Effector memory CD8-positive, alpha-beta T cell (primary cell): ENCODE data around the gene RFXANK.
A peak's percentile ranks its signal among the peaks of the same experiment; 100 is the strongest.

Experiments used
- ATAC-seq: fragments of 150-1000 bp; cut with Tn5 transposase; replicated peaks from 2 replicates; pipeline ENCODE4 v1.10.0; 2021; ENCODE audit warnings: mild to moderate bottlenecking, moderate library complexity
- DNase-seq, 3 experiments: peaks; one replicate each; pipeline ENCODE4 v3.0.0; 2021
- H3K27ac Mint-ChIP-seq, 2 donors: one replicate each; pipeline ENCODE4 v1.8.0; 2022; ENCODE audit warnings: mild to moderate bottlenecking in 2 of 2, mixed read lengths in 2 of 2, moderate library complexity in 2 of 2
- H3K27me3 Mint-ChIP-seq, 2 donors: one replicate each; pipeline ENCODE4 v1.8.0; 2022; ENCODE audit warnings: mixed read lengths in 2 of 2
- H3K36me3 Mint-ChIP-seq: one replicate; pipeline ENCODE4 v1.8.0; 2022; ENCODE audit warnings: mild to moderate bottlenecking, moderate library complexity, mixed read lengths; ENCODE audit not compliant: insufficient read depth
- H3K4me1 Mint-ChIP-seq, 2 donors: one replicate each; pipeline ENCODE4 v1.8.0; 2022; ENCODE audit warnings: low read depth in 2 of 2, mixed read lengths in 2 of 2
- H3K4me3 Mint-ChIP-seq, 2 donors: one replicate each; pipeline ENCODE4 v1.8.0; 2022; ENCODE audit warnings: mild to moderate bottlenecking in 2 of 2, mixed read lengths in 2 of 2, moderate library complexity in 2 of 2
- H3K9me3 Mint-ChIP-seq, 2 donors: one replicate each; pipeline ENCODE4 v1.8.0; 2022; ENCODE audit warnings: mixed read lengths in 2 of 2

The RFXANK gene

GRCh38 chr19:19204181-19204580 lies 12.1 kb downstream of the RFXANK start:
- peak overlapping the region; percentile 91 to 93 for H3K4me3 Mint-ChIP-seq
- peaks cover 0 to 13% of the 10 kb centered on the region in 2 donors for H3K27me3 Mint-ChIP-seq
- peaks cover 26 to 39% of the 10 kb centered on the region in 2 donors for H3K4me1 Mint-ChIP-seq
- no peak for DNase-seq
- peak overlapping the region in 1 of 2 donors; percentile 92 for H3K27ac Mint-ChIP-seq
- H3K36me3 Mint-ChIP-seq: peaks cover 12% of the 10 kb centered on the region
- no peak for ATAC-seq
- H3K9me3 Mint-ChIP-seq: peaks cover 8 to 10% of the 10 kb centered on the region in 2 donors

GRCh38 chr19:19205416-19206410 lies 13.7 kb downstream of the RFXANK start:
- no peak overlapping the region for H3K27ac Mint-ChIP-seq
- no peak for ATAC-seq

GRCh38 chr19:19206938-19207337 lies 14.9 kb downstream of the RFXANK start:
- Mint-ChIP-seq H3K4me1 (peaks cover 26 to 37% of the 10 kb centered on the region in 2 donors), H3K36me3 (peaks cover 8% of the 10 kb centered on the region), H3K27ac (no peak overlapping the region), H3K4me3 (peak overlapping the region; percentile 34 to 39), H3K27me3 (peaks cover 13 to 35% of the 10 kb centered on the region in 2 donors), H3K9me3 (peaks cover 8 to 10% of the 10 kb centered on the region in 2 donors)
- no peak for DNase-seq
- no peak for ATAC-seq

More at GRCh38 chr19:19205416-19206410, 13.7 kb downstream of the RFXANK start:
- H3K36me3 Mint-ChIP-seq: peaks cover 8% of the 10 kb centered on the region
- no peak overlapping the region for H3K4me3 Mint-ChIP-seq
- peaks cover 26 to 36% of the 10 kb centered on the region in 2 donors for H3K4me1 Mint-ChIP-seq
- H3K9me3 Mint-ChIP-seq: peaks cover 8 to 10% of the 10 kb centered on the region in 2 donors
- DNase-seq: no peak
- peaks cover 6 to 25% of the 10 kb centered on the region in 2 donors for H3K27me3 Mint-ChIP-seq

- H3K4me3 Mint-ChIP-seq: peak overlapping the region; percentile 34 to 39
- DNase-seq: no peak
- H3K27ac Mint-ChIP-seq: peak overlapping the region in 1 of 2 donors; percentile 9
- ATAC-seq: no peak
- peaks cover 8 to 10% of the 10 kb centered on the region in 2 donors for H3K9me3 Mint-ChIP-seq
- H3K36me3 Mint-ChIP-seq: peaks cover 8% of the 10 kb centered on the region
- peaks cover 22 to 45% of the 10 kb centered on the region in 2 donors for H3K27me3 Mint-ChIP-seq
- H3K4me1 Mint-ChIP-seq: peaks cover 18 to 28% of the 10 kb centered on the region in 2 donors
Measured at GRCh38 chr19:19207637-19208572, 15.8 kb downstream of the RFXANK start.

- Mint-ChIP-seq H3K9me3 (peaks cover 8 to 10% of the 10 kb centered on the region in 2 donors), H3K27me3 (peaks cover 37 to 60% of the 10 kb centered on the region in 2 donors), H3K36me3 (no peaks in the 10 kb centered on the region), H3K27ac (no peak overlapping the region), H3K4me1 (peaks cover 14 to 19% of the 10 kb centered on the region in 2 donors), H3K4me3 (no peak overlapping the region)
- DNase-seq: no peak
- no peak for ATAC-seq
Measured at GRCh38 chr19:19209372-19209771, 17.3 kb downstream of the RFXANK start.

GRCh38 chr19:19211499-19212420 lies 19.7 kb downstream of the RFXANK start, which contains the start of gene NCAN:
TSS of gene NCAN (plus strand) at chr19:19211958. CDS start at chr19:19216954, 4,996 bp downstream.
- DNase-seq (no peak), ATAC-seq (no peak)
- Mint-ChIP-seq H3K4me3 (no peak within 1 kb of the TSS), H3K27ac (no peak within 1 kb of the TSS), H3K4me1 (peaks cover 12 to 15% of the 10 kb centered on the region in 2 donors), H3K9me3 (peaks cover 9 to 10% of the 10 kb centered on the region in 2 donors), H3K36me3 (no peaks in the 10 kb centered on the region), H3K27me3 (peaks cover 52 to 79% of the 10 kb centered on the region in 2 donors)

- Mint-ChIP-seq H3K27ac (no peak overlapping the region), H3K4me3 (no peak overlapping the region), H3K4me1 (peaks cover 3% of the 10 kb centered on the region in 2 donors), H3K9me3 (peaks cover under 1 to 1% of the 10 kb centered on the region in 2 donors), H3K36me3 (no peaks in the 10 kb centered on the region), H3K27me3 (peaks cover 61 to 80% of the 10 kb centered on the region in 2 donors)
- DNase-seq (no peak), ATAC-seq (no peak)
Measured at GRCh38 chr19:19212916-19213315, 20.9 kb downstream of the RFXANK start.

- peaks cover 61 to 82% of the 10 kb centered on the region in 2 donors for H3K27me3 Mint-ChIP-seq
- no peaks in the 10 kb centered on the region for H3K36me3 Mint-ChIP-seq
- H3K4me3 Mint-ChIP-seq: no peak overlapping the region
- peaks cover 3% of the 10 kb centered on the region in 2 donors for H3K4me1 Mint-ChIP-seq
- H3K9me3 Mint-ChIP-seq: peaks cover 0 to 1% of the 10 kb centered on the region in 2 donors
- ATAC-seq (no peak), DNase-seq (no peak)
- H3K27ac Mint-ChIP-seq: no peak overlapping the region
Measured at GRCh38 chr19:19213426-19214158, 21.5 kb downstream of the RFXANK start.

- Mint-ChIP-seq H3K27ac (no peak overlapping the region), H3K36me3 (no peaks in the 10 kb centered on the region), H3K9me3 (peaks cover 0 to 1% of the 10 kb centered on the region in 2 donors), H3K4me1 (peaks cover 3% of the 10 kb centered on the region in 2 donors), H3K4me3 (no peak overlapping the region), H3K27me3 (peaks cover 61 to 87% of the 10 kb centered on the region in 2 donors)
- ATAC-seq (no peak), DNase-seq (no peak)
Measured at GRCh38 chr19:19214159-19214490, 22.1 kb downstream of the RFXANK start.

GRCh38 chr19:19214892-19215291 lies 22.8 kb downstream of the RFXANK start:
- ATAC-seq: no peak
- H3K9me3 Mint-ChIP-seq: peaks cover 0 to 1% of the 10 kb centered on the region in 2 donors
- H3K4me3 Mint-ChIP-seq: no peak overlapping the region
- no peak overlapping the region for H3K27ac Mint-ChIP-seq
- peaks cover 3% of the 10 kb centered on the region in 2 donors for H3K4me1 Mint-ChIP-seq
- no peaks in the 10 kb centered on the region for H3K36me3 Mint-ChIP-seq
- DNase-seq: no peak
- peaks cover 60 to 85% of the 10 kb centered on the region in 2 donors for H3K27me3 Mint-ChIP-seq

GRCh38 chr19:19215792-19216191 lies 23.7 kb downstream of the RFXANK start:
- Mint-ChIP-seq H3K4me1 (peaks cover 3% of the 10 kb centered on the region in 2 donors), H3K9me3 (peaks cover 0 to 1% of the 10 kb centered on the region in 2 donors), H3K27ac (no peak overlapping the region), H3K4me3 (no peak overlapping the region), H3K27me3 (peaks cover 57 to 77% of the 10 kb centered on the region in 2 donors), H3K36me3 (no peaks in the 10 kb centered on the region)
- ATAC-seq (no peak), DNase-seq (no peak)

- H3K4me3 Mint-ChIP-seq: no peak overlapping the region
- H3K27me3 Mint-ChIP-seq: peaks cover 51 to 65% of the 10 kb centered on the region in 2 donors
- no peak overlapping the region for H3K27ac Mint-ChIP-seq
- H3K9me3 Mint-ChIP-seq: peaks cover 0 to 1% of the 10 kb centered on the region in 2 donors
- H3K4me1 Mint-ChIP-seq: peaks cover 0 to 3% of the 10 kb centered on the region in 2 donors
- DNase-seq (no peak), ATAC-seq (no peak)
- H3K36me3 Mint-ChIP-seq: no peaks in the 10 kb centered on the region
Measured at GRCh38 chr19:19217099-19217498, 25.0 kb downstream of the RFXANK start.
